ENCODE results near the gene PDGFB.

DNA sequence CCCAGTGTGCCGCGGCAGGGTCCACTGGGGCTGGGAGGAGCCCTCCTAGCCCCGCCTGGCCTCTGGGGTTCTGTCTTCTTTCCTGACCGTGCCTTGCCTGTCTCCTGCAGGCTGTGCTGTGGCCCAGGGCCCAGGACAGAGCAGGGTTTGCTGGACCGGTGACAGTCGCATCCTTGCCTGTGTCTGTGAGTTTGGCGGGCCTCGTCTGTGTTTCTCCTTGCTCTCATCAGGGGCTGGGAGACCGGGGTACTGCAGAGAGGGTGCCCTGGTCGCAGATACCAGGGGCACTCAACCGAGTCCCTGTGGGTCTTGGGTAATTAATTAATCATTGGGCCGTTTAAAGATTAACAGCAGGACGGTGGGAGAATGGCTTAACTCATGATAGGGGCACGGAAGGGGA is 44.8 kb upstream of the PDGFB start:
- TF ChIP-seq POLR2AphosphoS5 (IDR thresholded peaks at IDR 0.05), result no peak
- TF ChIP-seq EP300 (IDR thresholded peaks at IDR 0.05), result no peak
- TF ChIP-seq, protein P1, sequence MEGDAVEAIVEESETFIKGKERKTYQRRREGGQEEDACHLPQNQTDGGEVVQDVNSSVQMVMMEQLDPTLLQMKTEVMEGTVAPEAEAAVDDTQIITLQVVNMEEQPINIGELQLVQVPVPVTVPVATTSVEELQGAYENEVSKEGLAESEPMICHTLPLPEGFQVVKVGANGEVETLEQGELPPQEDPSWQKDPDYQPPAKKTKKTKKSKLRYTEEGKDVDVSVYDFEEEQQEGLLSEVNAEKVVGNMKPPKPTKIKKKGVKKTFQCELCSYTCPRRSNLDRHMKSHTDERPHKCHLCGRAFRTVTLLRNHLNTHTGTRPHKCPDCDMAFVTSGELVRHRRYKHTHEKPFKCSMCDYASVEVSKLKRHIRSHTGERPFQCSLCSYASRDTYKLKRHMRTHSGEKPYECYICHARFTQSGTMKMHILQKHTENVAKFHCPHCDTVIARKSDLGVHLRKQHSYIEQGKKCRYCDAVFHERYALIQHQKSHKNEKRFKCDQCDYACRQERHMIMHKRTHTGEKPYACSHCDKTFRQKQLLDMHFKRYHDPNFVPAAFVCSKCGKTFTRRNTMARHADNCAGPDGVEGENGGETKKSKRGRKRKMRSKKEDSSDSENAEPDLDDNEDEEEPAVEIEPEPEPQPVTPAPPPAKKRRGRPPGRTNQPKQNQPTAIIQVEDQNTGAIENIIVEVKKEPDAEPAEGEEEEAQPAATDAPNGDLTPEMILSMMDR (IDR thresholded peaks at IDR 0.05), result no peak
- TF ChIP-seq POLR2A (IDR thresholded peaks at IDR 0.05), result no peak

All from sigmoid colon (tissue), 4 donors.